Measurements from ENCODE around the gene TEX261.

GRCh38 chr2:71004857-71005256 lies 10.2 kb upstream of the TEX261 start:
- TF ChIP-seq CTCF (IDR thresholded peaks at IDR 0.05) = no peak
- no peak for TF ChIP-seq POLR2A (IDR thresholded peaks at IDR 0.05)

Data from adrenal gland (tissue), 5 donors.